Activated T-cell treated with anti-CD3 and anti-CD28 coated beads, Interleukin-2, amount 50 U/mL, for 72 hours (primary cell): ENCODE measurements around the gene RNF19B. TPM values are rescaled to one million over a fixed set of nuclear protein-coding genes. Genes with fewer than 3 reads are reported as not detected.

Experiments used
- ATAC-seq, 2 donors: fragments of 150-1000 bp; cut with Tn5 transposase; replicated peaks in 1 of 2; 2 replicates each; pipeline ENCODE4 v1.10.0; 2021; ENCODE audit warnings: moderate library complexity in 2 of 2, mild to moderate bottlenecking in 1 of 2
- DNase-seq, 2 donors: peaks; one replicate each; pipeline ENCODE4 v3.0.0; 2021 to 2022; ENCODE audit warnings: mixed read lengths in 1 of 2
- H3K27ac Mint-ChIP-seq: one replicate; pipeline ENCODE4 v1.8.0; 2022; ENCODE audit warnings: mild to moderate bottlenecking, moderate library complexity, mixed read lengths
- H3K27me3 Mint-ChIP-seq: one replicate; pipeline ENCODE4 v1.8.0; 2022; ENCODE audit warnings: low read depth, mixed read lengths
- H3K36me3 Mint-ChIP-seq, 2 donors: one replicate each; pipeline ENCODE4 v1.8.0; 2022; ENCODE audit warnings: mixed read lengths in 2 of 2, mild to moderate bottlenecking in 1 of 2; ENCODE audit not compliant: insufficient read depth in 2 of 2
- H3K4me1 Mint-ChIP-seq: one replicate; pipeline ENCODE4 v1.8.0; 2022; ENCODE audit warnings: low read depth, mixed read lengths
- H3K4me3 Mint-ChIP-seq, 2 donors: one replicate each; pipeline ENCODE4 v1.8.0; 2022; ENCODE audit warnings: mild to moderate bottlenecking in 2 of 2, mixed read lengths in 2 of 2, moderate library complexity in 2 of 2
- H3K9me3 Mint-ChIP-seq, 2 donors: one replicate each; pipeline ENCODE4 v1.8.0; 2022; ENCODE audit warnings: mixed read lengths in 2 of 2
- total RNA-seq, 2 donors: library from RNA; stranded (reverse); gene quantifications; one replicate each; pipeline ENCODE4 v1.2.3, GENCODE V29; 2022

Gene RNF19B
- total RNA-seq, 2 donors from 2014 or later, result 99.9 to 148 TPM

- peaks cover 74% of the 10 kb centered on the region for H3K27me3 Mint-ChIP-seq
- no peak for ATAC-seq
- DNase-seq, result no peak
- H3K9me3 Mint-ChIP-seq, result no peaks in the 10 kb centered on the region
- no peak overlapping the region for H3K27ac Mint-ChIP-seq
- no peak overlapping the region for H3K4me3 Mint-ChIP-seq
- H3K4me1 Mint-ChIP-seq, result peaks cover 16% of the 10 kb centered on the region
- H3K36me3 Mint-ChIP-seq, result no peaks in the 10 kb centered on the region
These were observed 74.8 kb downstream of the RNF19B start for GRCh38 chr1:32889731-32890278.

GRCh38 chr1:32888677-32889420 is 75.8 kb downstream of the RNF19B start:
- Mint-ChIP-seq H3K9me3 (no peaks in the 10 kb centered on the region), H3K27me3 (peaks cover 81% of the 10 kb centered on the region)

GRCh38 chr1:32888134-32888533 is 76.5 kb downstream of the RNF19B start:
- no peaks in the 10 kb centered on the region for H3K36me3 Mint-ChIP-seq
- DNase-seq (no peak), ATAC-seq (no peak)
- H3K9me3 Mint-ChIP-seq, result no peaks in the 10 kb centered on the region
- H3K27me3 Mint-ChIP-seq, result peaks cover 83% of the 10 kb centered on the region
- peaks cover 16% of the 10 kb centered on the region for H3K4me1 Mint-ChIP-seq
- no peak overlapping the region for H3K27ac Mint-ChIP-seq
- no peak overlapping the region for H3K4me3 Mint-ChIP-seq

More at GRCh38 chr1:32888677-32889420, 75.8 kb downstream of the RNF19B start:
- Mint-ChIP-seq H3K36me3 (no peaks in the 10 kb centered on the region), H3K4me3 (no peak overlapping the region), H3K4me1 (peaks cover 16% of the 10 kb centered on the region), H3K27ac (no peak overlapping the region)
- no peak for DNase-seq
- ATAC-seq, result no peak

GRCh38 chr1:32887623-32888022 is 77.0 kb downstream of the RNF19B start:
- no peak for DNase-seq

GRCh38 chr1:32886828-32887414 is 77.7 kb downstream of the RNF19B start:
- peak overlapping the region in 1 of 2 donors; percentile 39 for H3K4me3 Mint-ChIP-seq
- DNase-seq, result no peak
- H3K27ac Mint-ChIP-seq, result no peak overlapping the region
- no peaks in the 10 kb centered on the region for H3K9me3 Mint-ChIP-seq
- H3K36me3 Mint-ChIP-seq, result no peaks in the 10 kb centered on the region
- ATAC-seq, result no peak
- H3K27me3 Mint-ChIP-seq, result peaks cover 74% of the 10 kb centered on the region
- H3K4me1 Mint-ChIP-seq, result peaks cover 8% of the 10 kb centered on the region

More at GRCh38 chr1:32887623-32888022, 77.0 kb downstream of the RNF19B start:
- peaks cover 81% of the 10 kb centered on the region for H3K27me3 Mint-ChIP-seq
- no peak overlapping the region for H3K4me3 Mint-ChIP-seq
- no peak overlapping the region for H3K27ac Mint-ChIP-seq
- H3K36me3 Mint-ChIP-seq, result no peaks in the 10 kb centered on the region
- no peak for ATAC-seq
- peaks cover 15% of the 10 kb centered on the region for H3K4me1 Mint-ChIP-seq
- H3K9me3 Mint-ChIP-seq, result no peaks in the 10 kb centered on the region

Other genes starting within 250 kb of the RNF19B start
- gene YARS1, start 147.5 kb downstream of the RNF19B start, total RNA-seq, result 100 to 1,000 TPM; 341 to 388 TPM
- gene S100PBP, start 147.2 kb downstream of the RNF19B start, total RNA-seq, result 10 to 100 TPM; 45.5 to 52.9 TPM
- gene FNDC5, start 93.9 kb downstream of the RNF19B start, total RNA-seq, result not detected
- under 1 TPM in 1 of 2 donors, not detected in 1; 0.36 TPM for gene HPCA, start 78.3 kb downstream of the RNF19B start, total RNA-seq
- gene TMEM54, start 63.4 kb downstream of the RNF19B start, total RNA-seq, result 1 to 10 TPM; 1.4 to 2.0 TPM
- 100 to 1,000 TPM; 217 to 223 TPM for gene AK2, start 72.1 kb upstream of the RNF19B start, total RNA-seq
- 1 to 10 TPM; 2.5 to 4.1 TPM for gene AZIN2, start 116.3 kb upstream of the RNF19B start, total RNA-seq
- gene TRIM62, start 217.2 kb upstream of the RNF19B start, total RNA-seq, result 1 to 10 TPM; 4.1 to 8.1 TPM